ENCODE data around the gene SLCO1C1. TPM values are rescaled to one million over a fixed set of nuclear protein-coding genes. Genes with fewer than 3 reads are reported as not detected.

Gene SLCO1C1, protein sequence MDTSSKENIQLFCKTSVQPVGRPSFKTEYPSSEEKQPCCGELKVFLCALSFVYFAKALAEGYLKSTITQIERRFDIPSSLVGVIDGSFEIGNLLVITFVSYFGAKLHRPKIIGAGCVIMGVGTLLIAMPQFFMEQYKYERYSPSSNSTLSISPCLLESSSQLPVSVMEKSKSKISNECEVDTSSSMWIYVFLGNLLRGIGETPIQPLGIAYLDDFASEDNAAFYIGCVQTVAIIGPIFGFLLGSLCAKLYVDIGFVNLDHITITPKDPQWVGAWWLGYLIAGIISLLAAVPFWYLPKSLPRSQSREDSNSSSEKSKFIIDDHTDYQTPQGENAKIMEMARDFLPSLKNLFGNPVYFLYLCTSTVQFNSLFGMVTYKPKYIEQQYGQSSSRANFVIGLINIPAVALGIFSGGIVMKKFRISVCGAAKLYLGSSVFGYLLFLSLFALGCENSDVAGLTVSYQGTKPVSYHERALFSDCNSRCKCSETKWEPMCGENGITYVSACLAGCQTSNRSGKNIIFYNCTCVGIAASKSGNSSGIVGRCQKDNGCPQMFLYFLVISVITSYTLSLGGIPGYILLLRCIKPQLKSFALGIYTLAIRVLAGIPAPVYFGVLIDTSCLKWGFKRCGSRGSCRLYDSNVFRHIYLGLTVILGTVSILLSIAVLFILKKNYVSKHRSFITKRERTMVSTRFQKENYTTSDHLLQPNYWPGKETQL
- 0.02 TPM in 1 of 2 replicates, not detected in the other for polyA plus RNA-seq (2012; rRNA removed)
- not detected in 2 replicates for polyA plus RNA-seq (2012; cell fraction: cytosol; rRNA removed)
- polyA plus RNA-seq (2012; cell fraction: nucleus; rRNA removed), result 0.06 TPM in 1 of 2 replicates, not detected in the other

- DNase-seq, result no peak
- Histone ChIP-seq H3F3A (replicated peaks; ENCODE audit: insufficient read depth) (no peaks in the 10 kb centered on the region), H3K9ac (no peak within 1 kb of the TSS), H3K9me2 (no peaks in the 10 kb centered on the region), H3K79me2 (ENCODE audit: insufficient read depth) (no peaks in the 10 kb centered on the region; the same call in 1 of the 2 replicates), H3K4me3 (ENCODE audit: low read depth in 2 of 2, low read length in 1 of 2) (no peak within 1 kb of the TSS), H2AFZ (ENCODE audit: low read depth) (no peak within 1 kb of the TSS), H3K4me1 (ENCODE audit: control insufficient read depth in 1 of 2, insufficient read depth in 2 of 2, low read depth in 1 of 2, low read length in 1 of 2) (no peaks in the 10 kb centered on the region), H4K20me1 (ENCODE audit: insufficient read depth) (no peaks in the 10 kb centered on the region), H3K4me2 (no peak within 1 kb of the TSS), H3K27me3 (ENCODE audit: insufficient read depth) (no peaks in the 10 kb centered on the region), H3K27ac (ENCODE audit: low read depth in 2 of 2, low read length in 1 of 2) (no peak within 1 kb of the TSS), H3K36me3 (replicated peaks in 1 of 2; ENCODE audit: control insufficient read depth in 1 of 2, insufficient read depth in 2 of 2, low read length in 1 of 2) (no peaks in the 10 kb centered on the region), H3K9me3 (no peaks in the 10 kb centered on the region)
- 50% methylated on average over 6 of the region's 6 CpGs for WGBS (ENCODE audit: low lambda C conversion rate)
- ChIA-PET CTCF (no interaction called here), POLR2A (no interaction called here)
- TF ChIP-seq RXRA (IDR thresholded peaks at IDR 0.05; ENCODE audit: borderline replicate concordance, low read depth), result no peak
- TF ChIP-seq YY1 (IDR thresholded peaks at IDR 0.05; ENCODE audit: low read depth), result no peak
- TF ChIP-seq, protein P1, sequence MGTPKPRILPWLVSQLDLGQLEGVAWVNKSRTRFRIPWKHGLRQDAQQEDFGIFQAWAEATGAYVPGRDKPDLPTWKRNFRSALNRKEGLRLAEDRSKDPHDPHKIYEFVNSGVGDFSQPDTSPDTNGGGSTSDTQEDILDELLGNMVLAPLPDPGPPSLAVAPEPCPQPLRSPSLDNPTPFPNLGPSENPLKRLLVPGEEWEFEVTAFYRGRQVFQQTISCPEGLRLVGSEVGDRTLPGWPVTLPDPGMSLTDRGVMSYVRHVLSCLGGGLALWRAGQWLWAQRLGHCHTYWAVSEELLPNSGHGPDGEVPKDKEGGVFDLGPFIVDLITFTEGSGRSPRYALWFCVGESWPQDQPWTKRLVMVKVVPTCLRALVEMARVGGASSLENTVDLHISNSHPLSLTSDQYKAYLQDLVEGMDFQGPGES (IDR thresholded peaks at IDR 0.05; ENCODE audit: low read depth, low read length), result no peak
- no peak for TF ChIP-seq GABPA (IDR thresholded peaks at IDR 0.05; ENCODE audit: low read depth)
- no peak for TF ChIP-seq FOXJ3 (CRISPR knock-in tag; IDR thresholded peaks at IDR 0.05)
- no peak for TF ChIP-seq RFX5 (IDR thresholded peaks at IDR 0.05; ENCODE audit: low read length)
- TF ChIP-seq FOXM1 (IDR thresholded peaks at IDR 0.05; ENCODE audit: low read depth), result no peak
- no peak for TF ChIP-seq JUND (IDR thresholded peaks at IDR 0.05)
- TF ChIP-seq FOSL2 (IDR thresholded peaks at IDR 0.05; ENCODE audit: borderline replicate concordance, low read depth), result no peak
- no peak for TF ChIP-seq ELF1 (IDR thresholded peaks at IDR 0.05)
- TF ChIP-seq CHD2 (IDR thresholded peaks at IDR 0.05; ENCODE audit: low read length, partially characterized antibody), result no peak
- TF ChIP-seq SIN3A (IDR thresholded peaks at IDR 0.05; ENCODE audit: borderline replicate concordance, low read depth, low read length), result no peak
- TF ChIP-seq SMC3 (IDR thresholded peaks at IDR 0.05; ENCODE audit: low read depth, low read length), result no peak
- TF ChIP-seq GATA2 (CRISPR knock-in tag; IDR thresholded peaks at IDR 0.05), result no peak
Measured at GRCh38 chr12:20695232-20695631, at the start of gene SLCO1C1. Gene SLCO1C1, plus strand, starts transcription at chr12:20695332. Its CDS starts 4,245 bp downstream, at chr12:20699577.

GRCh38 chr12:20646239-20646827 lies 48.8 kb upstream of the SLCO1C1 start:
- WGBS (ENCODE audit: low lambda C conversion rate), result 46% methylated on average over 3 of the region's 3 CpGs
- Histone ChIP-seq H3K4me2 (no peak overlapping the region), H3K9ac (no peak overlapping the region), H2AFZ (ENCODE audit: low read depth) (0 out of 2 replicates have a peak overlapping the region, but pooled peaks have one; percentile 5), H3F3A (replicated peaks; ENCODE audit: insufficient read depth) (no peaks in the 10 kb centered on the region), H3K36me3 (replicated peaks in 1 of 2; ENCODE audit: control insufficient read depth in 1 of 2, insufficient read depth in 2 of 2, low read length in 1 of 2) (peaks cover 0 to 33% of the 10 kb centered on the region in 2 experiments), H3K9me2 (no peaks in the 10 kb centered on the region), H3K9me3 (no peaks in the 10 kb centered on the region), H3K4me3 (ENCODE audit: low read depth in 2 of 2, low read length in 1 of 2) (no peak overlapping the region; a peak in 1 of 4 replicates), H3K27ac (ENCODE audit: low read depth in 2 of 2, low read length in 1 of 2) (peak overlapping the region in 1 of 2 experiments; percentile 8; a peak in 1 of 4 replicates), H4K20me1 (ENCODE audit: insufficient read depth) (no peaks in the 10 kb centered on the region), H3K27me3 (ENCODE audit: insufficient read depth) (no peaks in the 10 kb centered on the region), H3K79me2 (ENCODE audit: insufficient read depth) (no peaks in the 10 kb centered on the region), H3K4me1 (ENCODE audit: control insufficient read depth in 1 of 2, insufficient read depth in 2 of 2, low read depth in 1 of 2, low read length in 1 of 2) (peaks cover 0 to 2% of the 10 kb centered on the region in 2 experiments; a peak in 2 of 4 replicates)
- peak; percentile 39 for DNase-seq
- CTCF ChIA-PET, result interaction anchor here (0.9 to 1.1 kb wide), 2 partner anchors 11 to 151 kb away, joined by 4 to 6 read pairs; no protein-coding TSS in a partner anchor
- TF ChIP-seq RAD21 (IDR thresholded peaks at IDR 0.05; ENCODE audit: low read length) (peak; percentile 79), SMC3 (IDR thresholded peaks at IDR 0.05; ENCODE audit: low read depth, low read length) (peak; percentile 55), RXRA (IDR thresholded peaks at IDR 0.05; ENCODE audit: borderline replicate concordance, low read depth) (no peak)
- TF ChIP-seq, protein P2, sequence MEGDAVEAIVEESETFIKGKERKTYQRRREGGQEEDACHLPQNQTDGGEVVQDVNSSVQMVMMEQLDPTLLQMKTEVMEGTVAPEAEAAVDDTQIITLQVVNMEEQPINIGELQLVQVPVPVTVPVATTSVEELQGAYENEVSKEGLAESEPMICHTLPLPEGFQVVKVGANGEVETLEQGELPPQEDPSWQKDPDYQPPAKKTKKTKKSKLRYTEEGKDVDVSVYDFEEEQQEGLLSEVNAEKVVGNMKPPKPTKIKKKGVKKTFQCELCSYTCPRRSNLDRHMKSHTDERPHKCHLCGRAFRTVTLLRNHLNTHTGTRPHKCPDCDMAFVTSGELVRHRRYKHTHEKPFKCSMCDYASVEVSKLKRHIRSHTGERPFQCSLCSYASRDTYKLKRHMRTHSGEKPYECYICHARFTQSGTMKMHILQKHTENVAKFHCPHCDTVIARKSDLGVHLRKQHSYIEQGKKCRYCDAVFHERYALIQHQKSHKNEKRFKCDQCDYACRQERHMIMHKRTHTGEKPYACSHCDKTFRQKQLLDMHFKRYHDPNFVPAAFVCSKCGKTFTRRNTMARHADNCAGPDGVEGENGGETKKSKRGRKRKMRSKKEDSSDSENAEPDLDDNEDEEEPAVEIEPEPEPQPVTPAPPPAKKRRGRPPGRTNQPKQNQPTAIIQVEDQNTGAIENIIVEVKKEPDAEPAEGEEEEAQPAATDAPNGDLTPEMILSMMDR (IDR thresholded peaks at IDR 0.05), result peak; percentile 75
- POLR2A ChIA-PET, result no interaction called here
